GM21515 (cell line): ENCODE data around the gene CMSS1.
A peak's percentile ranks its signal among the peaks of the same experiment; 100 is the strongest.

ENCODE experiments used
- ATAC-seq: cut with Tn5 transposase; IDR thresholded peaks from one replicate; pipeline ENCODE4 v1.9.1; 2021; ENCODE audit not compliant: unreplicated experiment

Gene CMSS1

GRCh38 chr3:99874237-99875002, 56.8 kb downstream of the CMSS1 start:
- ATAC-seq = no peak

- no peak for ATAC-seq
These were observed 57.9 kb downstream of the CMSS1 start for GRCh38 chr3:99875581-99875928.

- peak; percentile 94 for ATAC-seq
These were observed 58.5 kb downstream of the CMSS1 start for GRCh38 chr3:99875929-99876841.

GRCh38 chr3:99877031-99877579, 59.4 kb downstream of the CMSS1 start:
- ATAC-seq = no peak

GRCh38 chr3:99878005-99878404, 60.3 kb downstream of the CMSS1 start:
- no peak for ATAC-seq

- no peak for ATAC-seq
These were observed 61.6 kb downstream of the CMSS1 start for GRCh38 chr3:99879275-99879674.

GRCh38 chr3:99881121-99881524, 63.5 kb downstream of the CMSS1 start:
- no peak for ATAC-seq

GRCh38 chr3:99882436-99883137, 64.9 kb downstream of the CMSS1 start:
- ATAC-seq = no peak

GRCh38 chr3:99883138-99883461, 65.4 kb downstream of the CMSS1 start:
- ATAC-seq = no peak

- ATAC-seq = no peak
These were observed 66.0 kb downstream of the CMSS1 start for GRCh38 chr3:99883693-99884092.

- ATAC-seq = no peak
These were observed 66.8 kb downstream of the CMSS1 start for GRCh38 chr3:99884484-99884883.

GRCh38 chr3:99885085-99885484, 67.4 kb downstream of the CMSS1 start:
- ATAC-seq = no peak

- ATAC-seq = no peak
These were observed 68.2 kb downstream of the CMSS1 start for GRCh38 chr3:99885851-99886250.

- no peak for ATAC-seq
These were observed 74.1 kb downstream of the CMSS1 start for GRCh38 chr3:99891610-99892285.

GRCh38 chr3:99892332-99892731, 74.7 kb downstream of the CMSS1 start:
- no peak for ATAC-seq

GRCh38 chr3:99895131-99895696, 77.6 kb downstream of the CMSS1 start:
- no peak for ATAC-seq

GRCh38 chr3:99895703-99896441, 78.2 kb downstream of the CMSS1 start:
- ATAC-seq = no peak

- no peak for ATAC-seq
These were observed 78.8 kb downstream of the CMSS1 start for GRCh38 chr3:99896482-99896881.

- ATAC-seq = no peak
These were observed 81.9 kb downstream of the CMSS1 start for GRCh38 chr3:99899603-99900002.

- ATAC-seq = no peak
These were observed 82.6 kb downstream of the CMSS1 start for GRCh38 chr3:99900248-99900647.
